Renal cortical epithelial cell (primary cell): ENCODE measurements around the gene CYP4A22. TPM values are rescaled to one million over a fixed set of nuclear protein-coding genes. Genes with fewer than 3 reads are reported as not detected.
"Not testable (repeated sequence)": the region's sequence is repeated elsewhere in the genome, so short reads cannot be mapped to it uniquely, and the experiment has no call there.

Experiments
- DNase-seq: peaks from one replicate; pipeline ENCODE4 v3.0.0-alpha.2; 2011; ENCODE audit warnings: low read depth
- total RNA-seq: library from RNA; depleted of rRNA; stranded (reverse); fragments of >200 nt; gene quantifications from 2 replicates; pipeline ENCODE4 v1.2.3, GENCODE V29; 2014

The CYP4A22 gene
- total RNA-seq, 1 donor from 2014 or later: not detected

DNA sequence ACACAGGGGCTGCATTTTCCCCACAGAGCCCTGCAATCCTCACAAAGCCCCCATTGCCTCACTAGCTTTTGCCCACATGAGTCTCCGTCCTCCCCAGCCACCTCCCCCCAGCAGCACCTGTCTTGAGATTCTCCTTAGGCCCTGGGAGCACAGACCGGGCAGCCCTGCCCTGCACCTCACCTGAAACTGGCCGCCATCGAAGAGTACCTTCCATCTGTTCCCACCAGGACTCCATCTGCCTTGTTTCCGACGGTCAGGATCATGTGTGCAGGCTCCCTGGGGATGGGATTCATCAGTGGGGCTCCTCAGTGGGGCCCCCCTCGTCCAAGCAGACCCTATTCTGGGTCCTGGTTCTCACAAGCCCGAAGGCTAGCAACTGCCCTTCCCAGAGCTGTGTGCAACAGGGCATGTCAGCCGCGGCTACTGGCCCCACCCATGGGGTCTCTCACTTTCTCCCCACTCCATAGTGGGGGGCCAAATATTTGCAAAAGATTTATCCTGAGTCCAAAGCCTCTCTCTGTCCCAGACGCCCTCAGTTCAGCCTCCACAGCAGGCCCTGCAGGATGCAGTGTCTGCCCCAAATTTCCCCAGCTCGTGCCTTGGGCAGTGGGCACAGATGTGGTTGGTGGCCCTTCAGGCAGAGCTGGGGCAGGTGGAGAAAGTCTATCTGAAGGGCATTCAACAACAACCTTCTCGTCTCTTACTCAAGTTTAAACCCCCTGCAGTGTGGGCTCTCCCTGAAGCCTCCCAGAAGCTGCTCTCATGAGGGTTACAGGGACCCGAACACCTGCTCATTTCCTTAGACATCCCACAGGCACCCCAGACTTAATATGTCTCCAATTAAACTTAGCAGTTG, 47.8 kb downstream of the CYP4A22 start:
- no peak for DNase-seq

DNA sequence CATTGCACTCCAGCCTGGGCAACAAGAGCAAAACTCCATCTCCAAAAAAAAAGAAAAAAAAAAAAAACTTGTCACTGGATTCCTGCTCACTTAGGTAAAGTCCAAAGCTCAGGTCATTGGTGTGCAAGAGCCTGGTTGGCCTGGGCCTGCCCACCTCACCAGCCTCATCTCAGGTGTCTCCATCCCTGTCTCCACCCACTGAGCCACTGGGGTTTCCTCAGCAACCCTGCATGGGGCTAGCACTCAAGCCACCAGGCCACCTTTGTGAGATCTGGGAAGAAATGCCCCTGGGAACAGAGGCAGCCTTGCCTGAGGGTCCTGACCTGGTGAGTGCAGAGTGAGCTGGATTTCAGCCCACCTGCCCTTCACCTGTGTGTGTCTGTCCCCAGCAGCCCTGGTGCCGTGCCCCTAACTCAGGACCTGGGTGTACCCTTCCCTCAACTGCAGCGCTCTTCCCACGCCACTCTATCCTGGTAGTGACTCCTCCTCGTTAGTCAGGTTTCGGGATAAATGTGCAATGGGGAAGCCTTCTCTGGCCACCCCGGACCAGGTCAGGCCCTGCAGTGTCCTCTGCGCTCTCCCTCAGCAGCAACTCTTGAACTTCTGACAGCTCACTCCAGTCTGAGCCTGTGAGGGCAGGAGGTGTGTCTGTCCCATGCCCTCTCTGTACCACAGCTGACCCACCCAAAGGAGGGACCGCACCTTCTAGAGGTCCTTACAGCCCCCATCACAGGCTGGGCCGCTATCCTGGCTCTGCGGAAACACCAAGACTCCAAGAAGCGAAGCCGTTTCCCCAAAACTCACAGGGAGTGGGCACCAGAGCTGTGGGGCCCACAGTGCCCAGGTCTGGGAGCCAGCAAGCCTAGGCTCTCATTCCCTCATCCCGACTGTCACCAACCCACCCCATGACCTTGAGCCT, 49.3 kb downstream of the CYP4A22 start:
- no peak for DNase-seq

DNA sequence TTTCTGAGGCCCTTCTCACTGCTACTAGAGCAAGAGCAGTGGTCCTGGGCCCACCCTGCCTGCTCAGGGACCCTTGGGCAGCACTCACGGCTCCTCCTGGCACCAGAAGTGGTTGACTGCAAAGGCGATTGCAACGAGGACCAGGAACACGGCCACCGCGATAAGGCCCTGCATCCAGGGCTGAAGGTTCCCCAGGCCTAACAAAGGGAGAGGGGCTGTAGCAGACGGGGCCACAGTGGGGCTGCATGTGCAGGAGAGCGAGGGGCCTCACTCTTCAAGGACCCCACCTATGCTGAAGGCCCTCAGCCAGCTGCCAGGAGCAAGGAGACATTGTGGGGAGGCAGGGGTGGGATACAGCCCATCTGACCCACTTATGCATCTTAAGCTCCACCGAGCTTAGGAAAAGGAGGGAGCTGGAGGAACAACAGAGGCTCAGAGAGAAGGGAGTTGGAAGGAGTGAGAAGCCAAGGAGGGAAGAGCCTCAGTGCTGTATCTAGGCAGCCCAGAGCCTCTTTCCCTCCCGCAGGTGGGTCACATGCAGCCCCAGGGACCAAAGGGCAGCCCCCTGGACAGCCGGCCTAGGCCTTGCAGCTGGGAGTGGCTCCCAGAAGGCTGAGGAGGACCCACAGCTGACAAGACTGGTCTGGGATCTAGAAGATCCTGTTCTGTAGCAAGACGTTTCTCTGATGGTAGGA, 50.1 kb downstream of the CYP4A22 start:
- no peak for DNase-seq

DNA sequence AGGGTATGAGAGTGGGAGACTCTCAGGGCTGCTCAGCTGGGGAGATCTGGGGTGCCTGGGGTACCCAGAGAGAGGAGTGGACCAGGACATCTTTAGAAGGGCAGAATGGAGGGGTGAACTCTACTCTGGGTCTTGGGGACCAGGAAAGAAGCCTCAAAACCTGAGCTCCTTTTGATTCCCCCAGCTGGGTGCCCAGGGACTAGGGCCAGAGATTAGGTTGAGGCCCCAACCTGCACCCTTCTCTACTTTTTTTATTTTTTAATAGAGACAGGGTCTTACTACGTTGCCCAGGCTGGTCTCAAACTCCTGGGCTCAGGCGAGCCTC, 50.6 kb downstream of the CYP4A22 start:
- no peak for DNase-seq

DNA sequence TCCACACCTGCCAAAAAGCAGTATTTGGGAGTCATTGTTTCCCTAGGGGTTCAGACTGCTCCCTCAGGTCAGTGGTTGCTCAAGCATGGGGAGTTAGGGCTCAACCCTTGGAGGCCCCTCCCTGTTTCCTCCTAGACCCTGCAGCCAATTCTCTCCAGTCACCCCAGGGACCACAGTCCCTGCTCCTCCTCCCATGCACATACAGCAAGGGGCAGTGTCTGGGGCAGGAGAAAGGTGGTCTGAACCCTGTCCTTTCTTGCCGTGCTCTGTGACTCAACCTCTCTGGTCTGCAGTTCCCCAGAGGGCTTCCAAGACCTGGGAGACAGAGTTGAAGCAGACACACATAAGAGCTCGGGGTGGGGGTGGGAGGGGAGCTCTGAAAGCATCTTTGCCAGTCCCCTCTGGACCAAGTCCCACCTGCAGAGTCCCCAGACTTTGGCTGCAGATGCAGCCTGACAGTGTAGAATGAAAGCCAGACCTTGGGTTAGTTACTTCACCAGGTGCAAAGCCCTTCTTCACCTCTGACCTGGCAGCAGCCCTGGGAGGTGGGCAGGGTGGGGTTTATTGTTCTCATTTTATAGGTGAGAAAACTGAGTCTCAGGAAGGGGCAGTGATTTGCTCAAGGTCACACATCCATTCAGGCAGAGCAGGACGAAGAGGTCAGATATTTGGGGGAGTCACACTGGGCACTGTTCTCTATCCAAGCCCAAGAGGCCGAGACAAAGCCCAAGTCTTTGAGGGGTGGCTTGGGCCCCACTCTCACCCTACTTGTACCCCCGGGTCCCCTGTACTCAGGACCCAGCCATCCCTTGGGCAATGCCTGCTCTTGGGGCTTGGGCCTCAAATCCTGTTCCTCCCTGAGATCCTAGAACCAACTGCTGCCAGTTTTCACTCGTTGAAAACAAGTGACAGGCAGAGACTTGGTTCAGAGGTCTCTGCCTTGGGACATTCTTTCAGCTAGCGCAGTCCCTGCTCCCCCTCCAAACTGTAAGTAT, 51.8 kb downstream of the CYP4A22 start:
- DNase-seq: no peak

DNA sequence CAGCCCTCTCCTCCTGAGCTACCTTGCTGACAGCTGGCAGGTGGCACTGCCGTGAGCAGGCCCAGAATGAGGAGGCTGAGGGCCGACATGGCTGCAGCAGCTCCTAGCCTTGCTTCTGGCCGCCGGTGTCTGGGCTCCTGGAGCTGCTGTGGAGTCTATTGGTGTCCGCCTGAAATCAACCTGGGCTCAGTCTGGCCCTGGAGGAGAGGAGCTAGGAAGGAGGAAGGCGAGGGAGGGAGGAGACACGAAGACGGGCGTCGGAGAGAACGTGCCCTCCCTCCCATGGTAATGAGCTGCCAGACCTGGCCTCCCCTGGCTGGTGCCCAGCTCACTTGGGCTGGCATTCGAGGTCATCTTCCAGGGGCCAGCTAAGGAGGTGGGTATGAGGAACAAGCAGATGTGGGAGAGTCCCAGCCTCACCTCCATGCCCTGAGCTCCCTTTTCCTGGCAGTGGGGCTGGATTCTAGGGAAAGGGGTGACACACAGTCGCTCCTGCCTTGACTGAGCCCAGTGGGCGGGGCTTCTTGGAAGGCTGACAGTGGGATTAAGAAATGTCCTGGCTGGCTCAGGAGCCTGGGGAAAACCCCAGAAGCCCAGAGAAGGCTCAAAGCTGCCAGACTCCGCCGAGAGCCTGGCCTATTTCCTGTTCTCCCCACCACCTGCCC, 52.7 kb downstream of the CYP4A22 start, which contains the start of gene PDZK1IP1:
PDZK1IP1 (minus strand) TSS at position 193 of the 665 bp plus-strand sequence; CDS start at position 89, 104 bp downstream.
- DNase-seq: peak; percentile 98

DNA sequence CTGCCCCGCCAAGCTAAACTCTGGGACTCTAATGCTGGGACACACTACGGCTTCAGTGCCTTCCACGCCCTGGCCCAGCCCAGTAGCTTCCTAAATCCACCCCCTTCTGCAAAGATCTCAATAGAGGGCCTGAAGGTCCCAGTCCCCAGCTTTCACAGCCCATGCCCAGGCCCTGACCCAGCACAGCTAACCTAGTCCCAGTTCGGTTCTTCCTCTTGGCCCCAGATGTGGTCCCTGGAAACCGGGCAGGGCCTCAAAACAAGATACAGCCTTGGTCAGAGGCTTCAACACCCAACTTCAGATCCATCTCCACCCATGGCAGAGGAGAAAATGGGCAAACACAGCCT, 53.2 kb downstream of the CYP4A22 start:
- no peak for DNase-seq

DNA sequence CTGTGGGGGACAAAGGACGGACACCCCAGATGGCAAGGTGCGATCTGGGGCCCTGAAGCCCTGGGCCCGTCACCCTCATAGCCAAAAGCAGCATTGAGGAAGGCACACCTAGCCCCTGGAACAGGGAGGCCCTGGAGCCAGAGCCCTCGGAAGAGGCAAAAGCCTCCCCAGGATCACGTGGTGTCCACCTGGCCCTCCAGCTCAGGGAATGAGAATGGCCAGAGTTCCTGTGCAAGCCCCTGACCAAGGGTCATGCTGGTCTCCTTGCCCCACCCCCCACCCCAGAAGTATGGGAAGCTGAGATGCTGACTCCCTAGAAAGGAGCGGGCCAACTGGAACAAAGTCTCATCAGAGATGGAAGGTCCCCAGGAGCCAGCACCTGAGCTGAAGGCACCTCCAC, 53.6 kb downstream of the CYP4A22 start:
- DNase-seq: no peak

DNA sequence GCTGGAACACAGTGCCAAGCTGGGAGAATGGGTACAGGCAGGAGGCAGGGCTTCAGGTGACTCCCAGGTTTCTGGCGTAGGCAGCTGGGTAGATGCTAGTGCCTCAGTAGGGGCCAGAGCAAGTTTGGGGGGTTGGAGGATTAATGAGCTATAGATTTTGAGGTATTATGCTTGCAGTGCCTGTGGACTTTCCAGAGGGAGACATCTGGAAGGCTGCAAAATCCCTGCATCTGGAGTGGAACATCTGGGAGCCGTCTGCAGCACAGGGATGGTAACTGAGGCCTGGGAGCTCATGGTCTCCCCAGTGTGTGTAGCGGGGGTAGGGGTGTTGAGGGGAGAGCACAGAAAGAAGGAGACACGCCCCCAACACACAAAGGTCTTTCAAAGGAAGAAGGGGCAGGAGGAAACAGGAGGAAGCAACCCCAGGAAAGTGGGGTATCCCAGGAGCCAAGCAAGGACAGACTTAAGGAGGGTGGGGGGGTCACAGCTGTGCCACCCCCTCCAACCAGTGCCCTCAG, 54.8 kb downstream of the CYP4A22 start:
- DNase-seq: no peak

DNA sequence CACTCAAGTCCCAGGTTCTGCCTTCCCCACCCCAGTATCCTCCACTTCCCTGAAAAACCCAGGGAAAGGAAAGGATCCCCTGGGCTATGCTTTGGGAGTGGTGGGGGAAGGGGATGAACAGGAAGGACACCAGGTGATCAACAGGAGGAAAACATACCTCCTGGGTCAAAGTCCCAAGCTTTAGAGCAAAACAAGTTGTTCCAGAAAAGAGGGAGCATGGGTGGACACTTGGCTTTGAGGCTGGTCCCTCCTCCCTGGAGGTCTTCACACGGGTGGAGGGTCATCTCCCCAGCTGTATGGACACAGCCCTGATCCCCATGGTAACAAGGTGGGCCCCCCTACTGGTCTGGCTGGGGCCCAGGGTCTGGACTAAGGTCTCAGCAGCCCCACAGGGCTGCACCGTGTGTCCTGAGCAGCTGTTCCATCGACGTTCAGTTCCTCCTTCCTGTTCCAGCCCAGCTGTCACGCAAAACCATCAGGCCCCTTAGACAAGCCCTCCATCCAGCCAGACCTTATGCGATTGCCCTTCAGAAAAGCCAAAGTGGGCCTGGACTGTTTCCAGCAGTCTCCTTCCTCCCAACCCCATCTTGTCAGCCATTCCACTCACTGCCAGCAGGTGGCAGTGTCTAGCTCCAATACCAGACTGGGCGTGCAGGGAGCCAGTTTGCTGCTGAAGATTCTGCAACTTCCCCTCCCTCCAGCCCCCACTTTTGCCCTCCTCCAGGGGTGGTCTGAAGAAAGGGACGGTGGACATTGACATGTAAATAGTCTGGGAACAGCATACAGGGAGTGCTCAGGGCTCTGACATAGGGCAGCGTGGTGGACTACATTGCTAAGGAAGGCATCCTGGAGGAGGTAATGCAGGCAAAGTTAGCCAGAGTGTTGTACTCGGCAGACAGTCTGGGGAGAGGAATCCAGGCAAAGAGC, 55.5 kb downstream of the CYP4A22 start:
- DNase-seq: peak; percentile 57

DNA sequence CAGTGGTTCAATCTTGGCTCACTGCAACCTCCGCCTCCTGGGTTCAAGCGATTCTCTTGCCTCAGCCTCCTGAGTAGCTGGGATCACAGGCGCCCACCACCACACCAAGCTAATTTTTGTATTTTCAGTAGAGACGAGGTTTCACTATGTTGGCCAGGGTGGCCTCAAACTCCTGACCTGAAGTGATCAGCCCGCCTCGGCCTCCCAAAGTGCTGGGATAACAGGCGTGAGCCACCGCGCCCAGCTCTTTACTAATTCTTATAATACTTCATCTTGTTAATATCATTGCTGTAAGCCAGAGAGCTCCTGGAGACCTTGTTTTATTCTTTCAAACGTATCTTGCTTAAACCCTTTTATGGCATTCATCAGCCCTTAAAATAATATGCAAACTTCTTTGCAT, 56.3 kb downstream of the CYP4A22 start:
- DNase-seq: not testable (repeated sequence)

DNA sequence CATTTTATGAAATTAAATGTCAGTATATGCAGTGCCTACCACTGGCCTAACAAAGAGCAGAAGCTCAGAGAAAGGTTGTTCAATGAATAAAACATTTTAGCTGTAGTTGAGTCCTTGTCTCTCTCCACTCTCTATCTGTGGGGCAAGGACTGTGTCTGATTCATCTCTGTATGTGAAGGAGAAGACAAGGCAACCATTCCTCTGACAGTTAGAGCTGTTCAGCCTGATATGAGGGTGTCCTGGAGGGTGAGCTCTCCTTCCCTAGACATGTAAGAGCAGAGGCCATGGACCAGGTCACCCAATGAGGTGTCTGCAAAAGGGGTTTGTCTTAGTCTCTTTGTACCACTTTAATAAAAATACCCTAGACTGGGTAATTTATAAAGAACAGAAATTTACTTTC, 57.1 kb downstream of the CYP4A22 start:
- no peak for DNase-seq

DNA sequence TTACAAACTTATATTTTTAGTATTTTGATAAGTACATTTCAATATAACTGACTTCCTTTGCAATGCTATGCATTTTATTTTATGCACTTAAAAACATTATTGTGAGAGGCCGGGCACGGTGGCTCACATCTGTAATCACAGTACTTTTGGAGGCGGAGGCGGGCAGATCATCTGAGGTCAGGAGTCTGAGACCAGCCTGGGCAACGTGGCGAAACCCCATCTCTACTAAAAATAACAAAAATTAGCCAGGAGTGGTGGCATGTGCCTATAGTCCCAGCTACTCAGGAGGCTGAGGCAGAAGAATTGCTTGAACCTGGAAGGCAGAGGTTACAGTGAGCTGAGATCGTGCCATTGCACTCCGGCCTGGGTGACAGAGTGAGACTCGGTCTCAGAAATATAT, 58.7 kb downstream of the CYP4A22 start:
- not testable (repeated sequence) for DNase-seq

DNA sequence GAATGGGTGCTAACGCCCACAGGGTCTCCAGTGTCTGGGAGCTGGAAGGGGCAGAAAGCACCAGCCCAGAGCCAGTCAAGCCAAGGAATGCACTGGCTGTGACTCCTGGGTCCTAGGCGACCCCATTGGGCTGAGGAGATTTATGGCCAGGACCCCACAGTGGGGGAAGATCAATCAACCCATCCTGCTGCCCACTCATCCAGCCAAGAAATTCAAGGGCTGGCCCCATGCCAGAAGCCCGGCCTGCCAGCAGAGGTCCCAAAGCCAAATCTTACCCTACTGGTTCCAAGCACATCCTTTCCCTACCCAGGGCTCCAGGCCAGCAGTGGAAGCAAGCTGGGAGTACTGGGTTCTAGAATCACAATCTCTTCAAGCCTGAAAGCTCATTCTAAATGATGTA, 59.4 kb downstream of the CYP4A22 start:
- DNase-seq: no peak

DNA sequence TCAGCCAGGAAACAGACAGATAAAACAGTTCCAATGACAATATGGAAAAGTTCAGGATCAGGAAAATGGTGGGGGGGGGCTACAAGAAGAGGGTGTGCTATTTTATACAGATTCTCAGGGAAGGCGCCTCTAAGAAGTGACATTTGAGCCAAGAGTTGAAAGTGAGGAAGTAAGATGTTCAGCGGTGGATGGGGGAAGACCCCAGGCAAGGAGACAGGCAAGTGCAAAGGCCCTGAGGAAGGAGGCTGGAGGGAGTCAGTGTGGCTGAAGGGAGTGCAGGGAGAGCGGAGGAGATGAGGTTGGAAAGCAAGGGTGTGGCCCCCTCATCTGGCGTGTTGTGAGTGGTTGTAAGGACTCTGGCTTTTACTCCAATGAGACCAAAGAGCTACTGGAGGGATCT, 61.0 kb downstream of the CYP4A22 start:
- DNase-seq: no peak
